Measurements from ENCODE around the gene DRC3.

Gene DRC3

DNA sequence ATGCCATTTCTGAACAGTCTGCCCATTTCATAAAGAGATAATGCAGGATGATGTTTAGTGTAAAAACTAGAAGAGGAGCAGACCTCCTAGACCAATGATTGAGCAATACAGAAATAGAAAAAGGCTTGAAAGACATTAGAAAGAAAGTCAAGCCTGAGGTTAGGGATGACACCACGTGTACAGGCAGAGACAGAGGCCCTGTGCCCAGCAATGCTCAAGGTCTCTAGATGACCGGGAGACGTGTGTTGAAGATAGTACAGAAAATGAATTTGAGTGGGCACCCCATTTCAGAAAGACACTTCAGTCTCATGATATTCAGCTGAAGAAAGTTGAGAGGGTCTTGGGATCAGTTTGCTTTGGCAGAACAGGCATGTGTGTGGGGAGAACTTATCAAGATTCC lies 71.9 kb downstream of the DRC3 start:
- no peak for DNase-seq (ENCODE audit: low read depth in 2 of 2, low spot score in 1 of 2)

DNA sequence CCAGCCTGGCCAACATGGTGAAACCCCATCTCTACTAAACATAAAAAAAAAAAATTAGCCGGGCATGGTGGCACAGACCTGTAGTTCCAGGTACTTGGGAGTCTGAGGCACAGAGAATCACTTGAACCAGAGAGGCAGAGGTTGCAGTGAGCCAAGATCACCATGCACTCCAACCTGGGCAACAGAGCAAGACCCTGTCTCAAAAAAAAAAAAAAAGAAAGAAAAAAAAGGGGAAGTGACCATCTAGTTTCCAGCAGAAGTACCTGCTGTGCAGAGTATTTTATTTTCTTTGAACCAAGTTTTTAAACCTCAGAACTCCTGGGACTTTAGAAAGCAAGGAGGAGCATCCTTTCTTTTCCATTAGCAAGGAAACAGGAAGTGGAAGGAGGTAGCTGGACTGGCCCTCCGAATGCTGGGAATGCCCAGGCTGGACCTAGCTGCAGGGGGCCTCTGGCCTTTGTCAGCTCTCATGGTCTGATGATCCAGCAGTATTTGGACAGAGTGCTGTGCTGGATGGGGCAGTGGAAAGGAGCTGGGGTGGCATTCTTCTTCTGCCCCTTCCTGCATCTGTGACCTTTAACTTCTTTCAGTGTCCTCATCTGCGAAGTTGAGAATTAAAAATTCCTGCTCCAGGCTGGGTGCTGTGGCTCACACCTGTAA lies 73.2 kb downstream of the DRC3 start:
- no peak for DNase-seq (ENCODE audit: low read depth in 2 of 2, low spot score in 1 of 2)

DNA sequence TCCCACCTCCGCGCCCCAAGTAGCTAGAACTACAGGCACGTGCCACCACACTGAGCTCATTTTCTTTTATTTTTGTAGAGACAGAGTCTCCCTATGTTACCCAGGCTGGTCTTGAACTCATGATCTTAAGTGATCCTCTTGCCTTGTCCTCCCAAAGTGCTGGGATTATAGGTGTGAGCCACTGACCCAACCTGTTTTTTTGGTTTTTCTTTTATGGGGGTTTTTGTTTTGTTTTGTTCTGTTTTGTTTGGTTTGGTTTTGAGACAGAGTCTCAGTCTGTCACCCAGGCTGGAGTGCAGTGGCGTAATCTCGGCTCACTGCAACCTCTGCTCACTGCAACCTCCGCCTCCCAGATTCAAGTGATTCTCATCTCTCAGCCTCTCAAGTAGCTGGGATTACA lies 82.9 kb downstream of the DRC3 start:
- no peak for DNase-seq (ENCODE audit: low read depth in 2 of 2, low spot score in 1 of 2)

DNA sequence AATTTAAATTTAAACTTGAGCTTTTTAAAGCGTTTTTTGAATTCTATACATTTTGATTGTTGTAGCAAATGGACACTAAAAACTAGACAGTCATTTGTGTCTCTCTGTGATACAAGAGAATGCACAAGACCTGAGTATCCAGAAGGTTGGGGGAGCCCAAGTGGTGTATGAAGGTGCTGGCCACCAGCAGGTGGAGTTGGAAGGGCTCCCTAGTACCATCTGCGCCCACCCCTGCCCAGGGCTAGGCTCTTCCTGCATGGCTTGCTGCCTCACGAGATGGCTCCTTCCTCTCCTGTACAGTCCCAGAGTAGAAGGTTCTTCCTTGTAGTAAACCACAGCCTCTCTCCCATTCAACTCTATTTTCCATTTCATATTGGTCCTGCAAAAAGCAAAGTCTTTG lies 83.6 kb downstream of the DRC3 start:
- no peak for DNase-seq (ENCODE audit: low read depth in 2 of 2, low spot score in 1 of 2)

DNA sequence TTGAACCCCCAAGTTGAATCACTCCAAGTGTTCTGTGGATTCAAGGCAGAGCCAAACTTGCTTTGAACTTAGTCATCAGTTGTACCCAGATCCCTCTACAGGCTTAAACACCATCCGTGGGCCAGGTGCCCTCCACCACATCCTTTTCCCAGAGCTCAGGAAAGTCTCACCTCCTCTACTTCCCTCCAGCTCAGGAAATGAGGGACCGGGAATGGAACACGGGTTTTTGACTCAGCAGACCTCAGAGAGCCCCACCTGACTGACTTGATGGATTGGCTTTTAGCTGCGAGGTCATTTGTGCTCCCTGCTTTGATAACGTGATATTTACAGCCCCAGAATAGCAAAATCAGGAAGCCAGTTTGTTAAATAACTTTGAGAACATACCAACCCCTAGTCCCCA lies 86.6 kb downstream of the DRC3 start:
- no peak for DNase-seq (ENCODE audit: low read depth in 2 of 2, low spot score in 1 of 2)

DNA sequence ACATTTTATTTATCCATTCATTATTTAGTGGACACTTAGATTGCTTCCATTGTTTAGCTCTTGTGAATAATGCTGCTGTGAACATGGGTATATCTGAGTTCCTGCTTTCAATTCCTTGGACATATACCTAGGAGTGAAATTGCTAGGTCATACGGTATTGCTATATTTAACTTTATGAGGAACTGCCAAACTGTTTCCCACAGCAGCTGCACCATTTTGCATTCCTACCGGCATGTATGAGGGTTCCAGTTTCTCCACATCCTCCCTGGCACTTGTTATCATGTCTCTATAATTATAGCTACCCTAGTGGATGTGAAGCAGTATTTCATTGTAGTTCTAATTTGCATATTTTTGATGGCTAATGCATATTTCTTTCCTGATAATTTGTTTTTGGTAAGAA lies 91.4 kb downstream of the DRC3 start:
- no peak for DNase-seq (ENCODE audit: low read depth in 2 of 2, low spot score in 1 of 2)

DNA sequence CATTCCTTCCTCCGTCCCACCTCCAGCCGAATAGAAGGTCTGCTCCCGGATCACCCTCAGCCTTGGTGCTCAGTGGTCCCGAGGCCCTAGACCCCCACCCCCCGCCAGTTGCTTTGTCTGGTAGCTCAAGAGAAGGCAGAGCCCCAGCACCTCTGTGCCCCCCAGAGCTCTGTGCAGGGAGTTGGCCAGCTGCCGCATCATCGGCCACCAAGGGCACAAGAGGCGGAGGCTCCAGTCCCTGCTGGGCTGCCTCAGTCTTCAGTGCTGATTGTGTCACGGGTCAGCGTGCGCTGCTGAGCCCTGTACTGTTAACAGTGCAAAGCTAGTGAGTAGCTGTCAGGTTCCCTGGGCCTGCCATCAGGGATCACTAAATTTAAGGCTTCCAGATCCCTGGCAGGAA lies 92.9 kb downstream of the DRC3 start:
- DNase-seq (ENCODE audit: low read depth in 2 of 2, low spot score in 1 of 2): no peak

Data from stimulated activated CD8-positive, alpha-beta memory T cell treated with anti-CD3 and anti-CD28 coated beads, Interleukin-4, amount 100 ng/mL, for 1 hour (primary cell).